ENCODE measurements around the gene PPARA. TPM values are rescaled to one million over a fixed set of nuclear protein-coding genes. Genes with fewer than 3 reads are reported as not detected.

Gene PPARA
- total and polyA plus RNA-seq, 9 of the 15 experiments (the other 6 are each of a cell fraction or from before 2014, with no cell fraction given), result 0.64 to 5.3 (median 3.5) TPM

DNA sequence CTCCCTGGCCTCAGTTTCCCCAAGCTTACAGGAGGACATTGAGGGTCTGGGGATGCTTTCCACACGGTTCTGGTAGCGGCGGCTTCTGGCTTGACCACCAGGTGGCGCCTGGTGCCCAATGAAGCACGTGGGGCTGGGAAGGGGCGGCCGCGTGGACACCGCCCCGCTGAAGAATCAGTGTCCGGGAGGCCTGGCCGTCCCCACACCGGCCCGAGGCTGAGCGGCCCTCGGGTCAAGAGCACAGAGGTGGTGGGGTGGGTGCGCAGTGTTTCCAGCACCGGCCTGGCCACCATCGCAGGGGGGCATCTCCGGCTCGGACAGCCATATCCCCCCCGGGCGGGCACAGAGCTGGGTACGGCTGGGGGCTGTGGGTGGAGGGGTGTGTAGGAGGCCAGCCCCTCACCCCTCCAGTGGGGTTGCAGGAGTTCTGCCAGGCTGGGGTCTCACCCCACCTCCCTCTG is 27.8 kb upstream of the PPARA start (continued):
- TF ChIP-seq THRA (IDR thresholded peaks at IDR 0.05), result no peak
- TF ChIP-seq RAD21 (CRISPR knock-in tag; conservative IDR thresholded peaks at IDR 0.05 in 1 of 2, IDR thresholded peaks at IDR 0.05 in 1 of 2), result peak; percentile 68 to 90
- 0 out of 2 replicates have a peak, but pooled peaks have one; percentile 25 for TF ChIP-seq CC2D1A (IDR thresholded peaks at IDR 0.05)
- peak; percentile 49; the same call in 1 of the 2 replicates for TF ChIP-seq TFAP4 (CRISPR knock-in tag; IDR thresholded peaks at IDR 0.05; ENCODE audit: borderline replicate concordance)
- TF ChIP-seq NFATC3 (IDR thresholded peaks at IDR 0.05), result no peak
- TF ChIP-seq, protein P1, sequence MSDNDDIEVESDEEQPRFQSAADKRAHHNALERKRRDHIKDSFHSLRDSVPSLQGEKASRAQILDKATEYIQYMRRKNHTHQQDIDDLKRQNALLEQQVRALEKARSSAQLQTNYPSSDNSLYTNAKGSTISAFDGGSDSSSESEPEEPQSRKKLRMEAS (CRISPR knock-in tag; IDR thresholded peaks at IDR 0.05), result peak; percentile 92
- TF ChIP-seq MYNN (IDR thresholded peaks at IDR 0.05), result no peak
- no peak for TF ChIP-seq MYNN (CRISPR knock-in tag; IDR thresholded peaks at IDR 0.05)
- no peak for TF ChIP-seq ZNF584 (CRISPR knock-in tag; IDR thresholded peaks at IDR 0.05; ENCODE audit: low read depth)
- 0 out of 4 replicates have a peak, but pooled peaks of 1 of the 2 experiments have one; percentile 16 for TF ChIP-seq RCOR1 (IDR thresholded peaks at IDR 0.05; ENCODE audit: borderline replicate concordance in 1 of 2, low read depth in 2 of 2, low read length in 2 of 2)
- no peak for TF ChIP-seq ZNF384 (IDR thresholded peaks at IDR 0.05; ENCODE audit: low read depth, low read length)
- TF ChIP-seq CEBPB (tag; IDR thresholded peaks at IDR 0.05), result no peak
- peak; percentile 42 for TF ChIP-seq BHLHE40 (IDR thresholded peaks at IDR 0.05; ENCODE audit: low read length)
- TF ChIP-seq ETV6 (IDR thresholded peaks at IDR 0.05; ENCODE audit: borderline replicate concordance in 1 of 2, low read depth in 2 of 2, low read length in 1 of 2), result no peak
- TF ChIP-seq ETV6 (CRISPR knock-in tag; IDR thresholded peaks at IDR 0.05; ENCODE audit: borderline replicate concordance), result no peak
- no peak for TF ChIP-seq ZBTB9 (CRISPR knock-in tag; IDR thresholded peaks at IDR 0.05)
- TF ChIP-seq, protein P2, sequence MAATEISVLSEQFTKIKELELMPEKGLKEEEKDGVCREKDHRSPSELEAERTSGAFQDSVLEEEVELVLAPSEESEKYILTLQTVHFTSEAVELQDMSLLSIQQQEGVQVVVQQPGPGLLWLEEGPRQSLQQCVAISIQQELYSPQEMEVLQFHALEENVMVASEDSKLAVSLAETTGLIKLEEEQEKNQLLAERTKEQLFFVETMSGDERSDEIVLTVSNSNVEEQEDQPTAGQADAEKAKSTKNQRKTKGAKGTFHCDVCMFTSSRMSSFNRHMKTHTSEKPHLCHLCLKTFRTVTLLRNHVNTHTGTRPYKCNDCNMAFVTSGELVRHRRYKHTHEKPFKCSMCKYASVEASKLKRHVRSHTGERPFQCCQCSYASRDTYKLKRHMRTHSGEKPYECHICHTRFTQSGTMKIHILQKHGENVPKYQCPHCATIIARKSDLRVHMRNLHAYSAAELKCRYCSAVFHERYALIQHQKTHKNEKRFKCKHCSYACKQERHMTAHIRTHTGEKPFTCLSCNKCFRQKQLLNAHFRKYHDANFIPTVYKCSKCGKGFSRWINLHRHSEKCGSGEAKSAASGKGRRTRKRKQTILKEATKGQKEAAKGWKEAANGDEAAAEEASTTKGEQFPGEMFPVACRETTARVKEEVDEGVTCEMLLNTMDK (IDR thresholded peaks at IDR 0.05; ENCODE audit: borderline replicate concordance, insufficient read depth, low read depth, low read length, poor library complexity, severe bottlenecking), result peak; percentile 29
- no peak for TF ChIP-seq RBM15 (IDR thresholded peaks at IDR 0.05; ENCODE audit: insufficient read depth, low read length)
- TF ChIP-seq, protein P3, sequence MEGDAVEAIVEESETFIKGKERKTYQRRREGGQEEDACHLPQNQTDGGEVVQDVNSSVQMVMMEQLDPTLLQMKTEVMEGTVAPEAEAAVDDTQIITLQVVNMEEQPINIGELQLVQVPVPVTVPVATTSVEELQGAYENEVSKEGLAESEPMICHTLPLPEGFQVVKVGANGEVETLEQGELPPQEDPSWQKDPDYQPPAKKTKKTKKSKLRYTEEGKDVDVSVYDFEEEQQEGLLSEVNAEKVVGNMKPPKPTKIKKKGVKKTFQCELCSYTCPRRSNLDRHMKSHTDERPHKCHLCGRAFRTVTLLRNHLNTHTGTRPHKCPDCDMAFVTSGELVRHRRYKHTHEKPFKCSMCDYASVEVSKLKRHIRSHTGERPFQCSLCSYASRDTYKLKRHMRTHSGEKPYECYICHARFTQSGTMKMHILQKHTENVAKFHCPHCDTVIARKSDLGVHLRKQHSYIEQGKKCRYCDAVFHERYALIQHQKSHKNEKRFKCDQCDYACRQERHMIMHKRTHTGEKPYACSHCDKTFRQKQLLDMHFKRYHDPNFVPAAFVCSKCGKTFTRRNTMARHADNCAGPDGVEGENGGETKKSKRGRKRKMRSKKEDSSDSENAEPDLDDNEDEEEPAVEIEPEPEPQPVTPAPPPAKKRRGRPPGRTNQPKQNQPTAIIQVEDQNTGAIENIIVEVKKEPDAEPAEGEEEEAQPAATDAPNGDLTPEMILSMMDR (IDR thresholded peaks at IDR 0.05 in 2 of 3, conservative IDR thresholded peaks at IDR 0.05 in 1 of 3; ENCODE audit: insufficient read depth in 2 of 3, low read depth in 1 of 3, low read length in 3 of 3), result peak; percentile 81 to 84 (median 83)
- TF ChIP-seq ADNP (tag; IDR thresholded peaks at IDR 0.05), result no peak

All from K562 (cell line).